OCI-LY7 (cell line): ENCODE results near the gene JAKMIP2. TPM values are rescaled to one million over a fixed set of nuclear protein-coding genes. Genes with fewer than 3 reads are reported as not detected.

ENCODE experiments used
- BruUV-seq: library from RNA; stranded (reverse); fragments of 400-500 nt; replicated peaks from 2 replicates; lab custom pipeline; 2021; lab: Mats Ljungman, UMichigan
- CTCF ChIA-PET: fragments of 300-600 bp; sonication (Branson Sonifier 250); formaldehyde crosslinking; loops from one replicate; lab custom pipeline; 2022; ENCODE audit warnings: antibody characterized with exemption; ENCODE audit not compliant: unreplicated experiment; lab: Charles Lee
- POLR2A ChIA-PET: fragments of 300-600 bp; sonication (Branson Sonifier 250); formaldehyde crosslinking; loops from one replicate; lab custom pipeline; 2022; ENCODE audit warnings: antibody characterized with exemption; lab: Charles Lee
- DNase-seq: peaks from one replicate; pipeline ENCODE4 v3.0.0-alpha.2; 2015; ENCODE audit warnings: low spot score
- H2AFZ ChIP-seq: fragments of 200-600 bp; sonication (generic), shearing (Covaris generic); 2 replicates; pipeline ENCODE4 v1.6.1; 2014; ENCODE audit warnings: mild to moderate bottlenecking, antibody characterized with exemption, low read length, moderate library complexity
- H3K27ac ChIP-seq: fragments of 200-600 bp; sonication (generic); 2 replicates; pipeline ENCODE4 v1.5.1; 2014; ENCODE audit warnings: mixed run types, low read depth, mild to moderate bottlenecking, moderate library complexity, low read length, inconsistent platforms; ENCODE audit not compliant: poor library complexity, severe bottlenecking
- H3K36me3 ChIP-seq: fragments of 200-600 bp; sonication (generic); 2 replicates; pipeline ENCODE4 v1.6.1; 2014; ENCODE audit warnings: mild to moderate bottlenecking, antibody characterized with exemption, low read length, moderate library complexity, mixed read lengths; ENCODE audit not compliant: insufficient read depth
- H3K4me1 ChIP-seq: fragments of 200-600 bp; sonication (generic); 2 replicates; pipeline ENCODE4 v1.5.1; 2014; ENCODE audit warnings: mild to moderate bottlenecking, low read length; ENCODE audit not compliant: insufficient read depth, poor library complexity, severe bottlenecking
- H3K4me2 ChIP-seq: fragments of 200-600 bp; sonication (generic); 2 replicates; pipeline ENCODE4 v1.6.1; 2014; ENCODE audit warnings: mild to moderate bottlenecking, low read length
- H3K4me3 ChIP-seq: fragments of 200-600 bp; sonication (generic); 2 replicates; pipeline ENCODE4 v1.5.1; 2014; ENCODE audit warnings: mild to moderate bottlenecking, low read depth, low read length; ENCODE audit not compliant: poor library complexity, severe bottlenecking
- H3K79me2 ChIP-seq: fragments of 200-600 bp; sonication (generic); 2 replicates; pipeline ENCODE4 v1.6.1; 2016; ENCODE audit warnings: low read depth, mild to moderate bottlenecking, low read length, moderate library complexity, mixed read lengths; ENCODE audit not compliant: insufficient read depth
- H3K9me2 ChIP-seq: fragments of 200-600 bp; sonication (generic); 2 replicates; pipeline ENCODE4 v1.6.1; 2016; ENCODE audit warnings: mild to moderate bottlenecking, low read length, mixed read lengths; ENCODE audit not compliant: insufficient read depth
- H3K9me3 ChIP-seq: fragments of 200-600 bp; sonication (generic); 2 replicates; pipeline ENCODE4 v1.6.1; 2014; ENCODE audit warnings: mild to moderate bottlenecking, mixed run types, low read length, mixed read lengths
- H4K20me1 ChIP-seq: fragments of 200-600 bp; sonication (generic); 2 replicates; pipeline ENCODE4 v1.6.1; 2014; ENCODE audit warnings: mild to moderate bottlenecking, antibody characterized with exemption, low read length, moderate library complexity, mixed read lengths; ENCODE audit not compliant: insufficient read depth
- EZH2phosphoT487 ChIP-seq: fragments of 200-600 bp; sonication (generic); IDR thresholded peaks from 2 replicates; pipeline ENCODE4 v1.6.1; 2018; ENCODE audit warnings: low read depth, borderline replicate concordance, mild to moderate bottlenecking, mixed run types, antibody characterized with exemption, low read length, moderate library complexity, mixed read lengths
- intact Hi-C: fragments of 100-400 bp; cut with micrococcal nuclease; formaldehyde crosslinking; loops from one replicate; pipeline ENCODE4 v1.10.0; 2022; ENCODE audit not compliant: unreplicated experiment
- total RNA-seq, 2 experiments: library from RNA; depleted of rRNA in 1 of 2; stranded (reverse); fragments of >200 nt in 1 of 2; shearing (Covaris generic) in 1 of 2; gene quantifications; 2 replicates each; pipeline ENCODE4 v1.2.3, GENCODE V29; 2014 to 2022
- TF ChIP-seq, protein P1 (sequence below): fragments of 200-600 bp; sonication (generic); conservative IDR thresholded peaks from 2 replicates; pipeline ENCODE4 v1.5.1; 2014; ENCODE audit warnings: mild to moderate bottlenecking, antibody characterized with exemption, low read length, moderate library complexity, mixed read lengths

JAKMIP2 gene
- total RNA-seq, 2 experiments from 2014 or later, result 4.0 to 14.5 TPM

DNA sequence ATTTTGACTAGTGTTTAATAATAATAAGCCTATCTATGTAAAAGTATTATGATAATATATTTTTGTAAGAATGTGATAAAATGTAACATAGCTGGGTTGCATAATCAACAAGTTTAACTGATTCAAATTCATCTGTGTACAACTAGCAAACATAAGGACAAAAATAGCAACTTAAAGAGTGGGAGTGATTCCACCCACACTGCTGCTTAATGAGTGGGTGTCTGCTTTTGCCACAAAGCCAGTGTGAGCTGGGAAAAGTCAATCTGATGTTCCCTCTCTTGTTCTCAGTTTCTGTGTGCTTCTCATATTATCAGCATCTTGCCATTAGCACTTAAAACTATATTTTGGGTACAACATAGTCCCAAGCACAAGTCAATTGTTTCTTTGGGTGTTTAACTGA lies 161.5 kb downstream of the JAKMIP2 start:
- H3K9me2 ChIP-seq, result no peaks in the 10 kb centered on the region
- no peaks in the 10 kb centered on the region for H3K4me1 ChIP-seq
- BruUV-seq, result no TSS peak
- intact Hi-C loops, result no loop called here
- ChIA-PET CTCF (no interaction called here), POLR2A (interaction anchor here (0.9 to 1.1 kb wide), 2 partner anchors 13 to 88 kb away, joined by 3 read pairs; no protein-coding TSS in a partner anchor)
- no peak overlapping the region for H3K4me2 ChIP-seq
- H3K27ac ChIP-seq, result no peak overlapping the region
- H2AFZ ChIP-seq, result no peak overlapping the region
- H3K79me2 ChIP-seq, result no peaks in the 10 kb centered on the region
- DNase-seq, result no peak
- no peaks in the 10 kb centered on the region for H3K36me3 ChIP-seq
- no peaks in the 10 kb centered on the region for H3K9me3 ChIP-seq
- TF ChIP-seq EZH2phosphoT487, result no peak
- TF ChIP-seq, protein P1, sequence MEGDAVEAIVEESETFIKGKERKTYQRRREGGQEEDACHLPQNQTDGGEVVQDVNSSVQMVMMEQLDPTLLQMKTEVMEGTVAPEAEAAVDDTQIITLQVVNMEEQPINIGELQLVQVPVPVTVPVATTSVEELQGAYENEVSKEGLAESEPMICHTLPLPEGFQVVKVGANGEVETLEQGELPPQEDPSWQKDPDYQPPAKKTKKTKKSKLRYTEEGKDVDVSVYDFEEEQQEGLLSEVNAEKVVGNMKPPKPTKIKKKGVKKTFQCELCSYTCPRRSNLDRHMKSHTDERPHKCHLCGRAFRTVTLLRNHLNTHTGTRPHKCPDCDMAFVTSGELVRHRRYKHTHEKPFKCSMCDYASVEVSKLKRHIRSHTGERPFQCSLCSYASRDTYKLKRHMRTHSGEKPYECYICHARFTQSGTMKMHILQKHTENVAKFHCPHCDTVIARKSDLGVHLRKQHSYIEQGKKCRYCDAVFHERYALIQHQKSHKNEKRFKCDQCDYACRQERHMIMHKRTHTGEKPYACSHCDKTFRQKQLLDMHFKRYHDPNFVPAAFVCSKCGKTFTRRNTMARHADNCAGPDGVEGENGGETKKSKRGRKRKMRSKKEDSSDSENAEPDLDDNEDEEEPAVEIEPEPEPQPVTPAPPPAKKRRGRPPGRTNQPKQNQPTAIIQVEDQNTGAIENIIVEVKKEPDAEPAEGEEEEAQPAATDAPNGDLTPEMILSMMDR, result no peak
- H4K20me1 ChIP-seq, result no peaks in the 10 kb centered on the region
- no peak overlapping the region for H3K4me3 ChIP-seq

DNA sequence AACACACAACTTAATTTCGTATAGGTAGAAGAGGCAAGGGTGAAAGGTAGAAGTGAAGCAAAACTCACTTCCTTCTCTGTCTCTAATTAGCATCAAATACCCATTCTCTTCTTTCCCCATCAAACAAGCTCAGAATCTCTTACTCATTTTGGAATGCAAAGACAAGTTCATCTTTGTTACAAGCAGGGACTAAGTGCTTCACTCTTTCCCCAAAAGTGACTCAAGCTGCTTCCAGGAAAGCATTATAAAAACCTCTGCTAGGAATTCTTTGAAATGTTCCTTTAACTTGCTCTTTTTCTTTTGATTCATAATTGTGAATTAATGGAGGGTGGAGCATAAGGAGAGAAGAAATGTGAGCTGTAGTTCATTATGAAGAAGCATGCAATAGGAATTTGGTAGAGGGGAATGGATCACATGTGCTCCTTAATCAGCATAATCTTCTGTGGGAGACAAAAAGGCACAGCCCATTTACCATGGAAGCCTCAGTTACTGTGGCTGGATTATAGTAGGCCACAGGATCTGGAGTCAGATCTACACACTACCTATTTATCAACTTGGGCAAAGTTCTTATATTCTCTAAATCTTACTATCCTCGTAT lies 163.1 kb downstream of the JAKMIP2 start:
- no peak overlapping the region for H3K27ac ChIP-seq
- H3K4me3 ChIP-seq, result no peak overlapping the region
- H2AFZ ChIP-seq, result no peak overlapping the region
- no peaks in the 10 kb centered on the region for H4K20me1 ChIP-seq
- CTCF ChIA-PET, result no interaction called here
- POLR2A ChIA-PET, result interaction anchor here (0.6 to 0.8 kb wide), 2 partner anchors 22 to 371 kb away, joined by 3 to 4 read pairs; no protein-coding TSS in a partner anchor
- no peaks in the 10 kb centered on the region for H3K36me3 ChIP-seq
- no peaks in the 10 kb centered on the region for H3K79me2 ChIP-seq
- H3K4me1 ChIP-seq, result no peaks in the 10 kb centered on the region
- no peaks in the 10 kb centered on the region for H3K9me2 ChIP-seq
- H3K9me3 ChIP-seq, result no peaks in the 10 kb centered on the region
- no peak for TF ChIP-seq EZH2phosphoT487
- TF ChIP-seq, protein P1, result no peak
- DNase-seq, result no peak
- BruUV-seq, result no TSS peak
- no peak overlapping the region for H3K4me2 ChIP-seq
- intact Hi-C loops, result no loop called here

DNA sequence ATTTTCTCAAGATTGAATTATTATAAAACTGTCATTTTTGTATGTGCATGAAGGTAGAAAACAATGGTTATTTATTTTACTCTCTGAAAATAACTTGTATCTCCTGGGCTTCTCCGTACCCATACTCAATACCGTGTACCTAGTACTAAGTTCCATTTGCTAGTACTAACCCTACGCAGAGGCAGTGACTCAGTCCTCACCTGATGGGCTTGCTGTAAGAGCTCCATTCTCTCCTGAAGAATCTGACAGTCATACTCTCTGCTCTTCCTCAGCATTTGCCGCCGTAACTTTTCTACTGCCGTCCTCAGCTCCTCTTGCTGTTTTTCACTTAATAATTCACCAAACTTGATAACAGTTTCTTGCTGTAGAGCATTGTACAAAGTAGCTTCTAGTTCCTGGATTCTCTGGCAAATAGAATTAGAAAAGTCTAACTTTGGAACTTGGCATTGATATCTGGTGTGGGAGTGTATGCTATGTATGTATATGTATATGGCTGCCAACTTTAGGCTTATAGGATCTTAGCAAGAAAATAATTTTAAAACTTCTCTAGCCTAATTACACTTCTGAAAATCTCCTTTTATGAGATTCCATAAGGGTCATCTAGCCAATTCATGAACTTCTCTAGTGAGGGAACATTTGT lies 164.7 kb downstream of the JAKMIP2 start:
- Histone ChIP-seq H3K9me2 (no peaks in the 10 kb centered on the region), H4K20me1 (no peaks in the 10 kb centered on the region), H3K27ac (no peak overlapping the region), H3K4me2 (no peak overlapping the region), H3K36me3 (no peaks in the 10 kb centered on the region), H3K79me2 (no peaks in the 10 kb centered on the region), H3K9me3 (no peaks in the 10 kb centered on the region), H3K4me1 (no peaks in the 10 kb centered on the region), H2AFZ (no peak overlapping the region), H3K4me3 (no peak overlapping the region)
- TF ChIP-seq, protein P1, result no peak
- no peak for TF ChIP-seq EZH2phosphoT487
- no peak for DNase-seq
- ChIA-PET CTCF (no interaction called here), POLR2A (no interaction called here)
- no TSS peak for BruUV-seq
- intact Hi-C loops, result no loop called here
